ENCODE data around the gene P3H3.
A peak's percentile ranks its signal among the peaks of the same experiment; 100 is the strongest.

P3H3 gene

GRCh38 chr12:6842075-6842474 lies 13.9 kb downstream of the P3H3 start:
- no peak for ATAC-seq
- no peaks in the 10 kb centered on the region for H3K36me3 Mint-ChIP-seq
- DNase-seq (ENCODE audit: low spot score in 2 of 2), result no peak
- no peak overlapping the region for H3K4me3 Mint-ChIP-seq
- no peaks in the 10 kb centered on the region for H3K4me1 Mint-ChIP-seq
- no peak overlapping the region for H3K27ac Mint-ChIP-seq
- H3K9me3 Mint-ChIP-seq, result no peaks in the 10 kb centered on the region

- DNase-seq (ENCODE audit: low spot score in 2 of 2) (no peak), ATAC-seq (no peak)
- Mint-ChIP-seq H3K4me1 (no peaks in the 10 kb centered on the region), H3K27ac (no peak overlapping the region), H3K4me3 (no peak overlapping the region), H3K9me3 (no peaks in the 10 kb centered on the region), H3K36me3 (peaks cover 7% of the 10 kb centered on the region)
Measured at GRCh38 chr12:6843118-6843902, 15.1 kb downstream of the P3H3 start.

- H3K4me1 Mint-ChIP-seq, result peaks cover 14% of the 10 kb centered on the region
- H3K9me3 Mint-ChIP-seq, result no peaks in the 10 kb centered on the region
- peaks cover 13% of the 10 kb centered on the region for H3K36me3 Mint-ChIP-seq
- no peak overlapping the region for H3K4me3 Mint-ChIP-seq
- no peak overlapping the region for H3K27ac Mint-ChIP-seq
- DNase-seq (ENCODE audit: low spot score in 2 of 2) (no peak), ATAC-seq (no peak)
Measured at GRCh38 chr12:6845395-6845794, 17.2 kb downstream of the P3H3 start.

- no peaks in the 10 kb centered on the region for H3K9me3 Mint-ChIP-seq
- DNase-seq (ENCODE audit: low spot score in 2 of 2), result no peak
- ATAC-seq, result no peak
- no peak overlapping the region for H3K4me3 Mint-ChIP-seq
- peaks cover 19% of the 10 kb centered on the region for H3K36me3 Mint-ChIP-seq
- H3K4me1 Mint-ChIP-seq, result peaks cover 24% of the 10 kb centered on the region
- no peak overlapping the region for H3K27ac Mint-ChIP-seq
Measured at GRCh38 chr12:6846316-6846869, 18.2 kb downstream of the P3H3 start.

GRCh38 chr12:6847676-6848075 lies 19.5 kb downstream of the P3H3 start:
- Mint-ChIP-seq H3K4me1 (peaks cover 26% of the 10 kb centered on the region), H3K36me3 (peaks cover 32% of the 10 kb centered on the region), H3K4me3 (no peak overlapping the region), H3K27ac (no peak overlapping the region), H3K9me3 (no peaks in the 10 kb centered on the region)
- ATAC-seq (no peak), DNase-seq (ENCODE audit: low spot score in 2 of 2) (no peak)

- no peak for DNase-seq (ENCODE audit: low spot score in 2 of 2)
- Mint-ChIP-seq H3K27ac (peak overlapping the region; percentile 92), H3K9me3 (no peaks in the 10 kb centered on the region), H3K4me3 (peak overlapping the region; percentile 84), H3K4me1 (peaks cover 44% of the 10 kb centered on the region), H3K36me3 (peaks cover 50% of the 10 kb centered on the region)
- no peak for ATAC-seq
Measured at GRCh38 chr12:6849427-6849826, 21.2 kb downstream of the P3H3 start.

GRCh38 chr12:6849976-6850560 lies 21.9 kb downstream of the P3H3 start:
- Mint-ChIP-seq H3K9me3 (no peaks in the 10 kb centered on the region), H3K4me1 (peaks cover 44% of the 10 kb centered on the region), H3K36me3 (peaks cover 50% of the 10 kb centered on the region), H3K4me3 (peak overlapping the region; percentile 84), H3K27ac (peak overlapping the region; percentile 92)
- DNase-seq (ENCODE audit: low spot score in 2 of 2) (no peak), ATAC-seq (no peak)

- H3K27ac Mint-ChIP-seq, result peak overlapping the region; percentile 92
- H3K36me3 Mint-ChIP-seq, result peaks cover 53% of the 10 kb centered on the region
- peak overlapping the region; percentile 84 for H3K4me3 Mint-ChIP-seq
- DNase-seq (ENCODE audit: low spot score in 2 of 2) (no peak), ATAC-seq (no peak)
- H3K9me3 Mint-ChIP-seq, result no peaks in the 10 kb centered on the region
- H3K4me1 Mint-ChIP-seq, result peaks cover 44% of the 10 kb centered on the region
Measured at GRCh38 chr12:6850796-6851152, 22.6 kb downstream of the P3H3 start.

GRCh38 chr12:6851153-6851920 lies 23.1 kb downstream of the P3H3 start, which contains the start of gene CDCA3:
CDCA3 (minus strand) TSS chr12:6851286; CDS start chr12:6850952, 334 bp downstream.
- H3K36me3 Mint-ChIP-seq, result peaks cover 59% of the 10 kb centered on the region
- ATAC-seq (peak; percentile 75), DNase-seq (ENCODE audit: low spot score in 2 of 2) (peak; percentile 81 to 95)
- H3K9me3 Mint-ChIP-seq, result no peaks in the 10 kb centered on the region
- peaks cover 44% of the 10 kb centered on the region for H3K4me1 Mint-ChIP-seq
- peak within 1 kb of the TSS; percentile 84 for H3K4me3 Mint-ChIP-seq
- peak within 1 kb of the TSS; percentile 92 for H3K27ac Mint-ChIP-seq

- Mint-ChIP-seq H3K36me3 (peaks cover 66% of the 10 kb centered on the region), H3K4me3 (peak within 1 kb of the TSS; percentile 84)
Measured at GRCh38 chr12:6851921-6852650, 23.9 kb downstream of the P3H3 start, which contains the start of gene USP5. USP5 (plus strand) TSS chr12:6852150; CDS start chr12:6852180, 30 bp downstream.

GRCh38 chr12:6852651-6853354 lies 24.6 kb downstream of the P3H3 start:
- ATAC-seq (peak; percentile 25), DNase-seq (ENCODE audit: low spot score in 2 of 2) (peak; percentile 30 to 75)
- H3K4me1 Mint-ChIP-seq, result peaks cover 51% of the 10 kb centered on the region
- peak overlapping the region; percentile 92 for H3K27ac Mint-ChIP-seq
- peaks cover 69% of the 10 kb centered on the region for H3K36me3 Mint-ChIP-seq
- H3K4me3 Mint-ChIP-seq, result peak overlapping the region; percentile 84
- H3K9me3 Mint-ChIP-seq, result no peaks in the 10 kb centered on the region

More at GRCh38 chr12:6851921-6852650, 23.9 kb downstream of the P3H3 start, which contains the start of gene USP5:
- DNase-seq (ENCODE audit: low spot score in 2 of 2) (peak; percentile 87 to 97), ATAC-seq (peak; percentile 87)
- Mint-ChIP-seq H3K4me1 (peaks cover 45% of the 10 kb centered on the region), H3K9me3 (no peaks in the 10 kb centered on the region), H3K27ac (peak within 1 kb of the TSS; percentile 92)

GRCh38 chr12:6853626-6854025 lies 25.4 kb downstream of the P3H3 start:
- DNase-seq (ENCODE audit: low spot score in 2 of 2) (no peak), ATAC-seq (no peak)
- peak overlapping the region; percentile 92 for H3K27ac Mint-ChIP-seq
- peaks cover 51% of the 10 kb centered on the region for H3K4me1 Mint-ChIP-seq
- peak overlapping the region; percentile 84 for H3K4me3 Mint-ChIP-seq
- peaks cover 75% of the 10 kb centered on the region for H3K36me3 Mint-ChIP-seq
- no peaks in the 10 kb centered on the region for H3K9me3 Mint-ChIP-seq

GRCh38 chr12:6854036-6854435 lies 25.8 kb downstream of the P3H3 start:
- Mint-ChIP-seq H3K36me3 (peaks cover 78% of the 10 kb centered on the region), H3K9me3 (no peaks in the 10 kb centered on the region), H3K4me3 (peak overlapping the region; percentile 84), H3K4me1 (peaks cover 50% of the 10 kb centered on the region), H3K27ac (peak overlapping the region; percentile 92)
- ATAC-seq (no peak), DNase-seq (ENCODE audit: low spot score in 2 of 2) (no peak)

GRCh38 chr12:6855322-6855721 lies 27.1 kb downstream of the P3H3 start:
- Mint-ChIP-seq H3K27ac (peak overlapping the region; percentile 50), H3K36me3 (peaks cover 85% of the 10 kb centered on the region), H3K9me3 (no peaks in the 10 kb centered on the region), H3K4me1 (peaks cover 38% of the 10 kb centered on the region), H3K4me3 (no peak overlapping the region)
- no peak for DNase-seq (ENCODE audit: low spot score in 2 of 2)
- ATAC-seq, result no peak
